DND-41 (cell line): Measurements from ENCODE around the gene PARP1.

Experiments used
- ATAC-seq: fragments of 200-7000 bp; cut with Tn5 transposase; 3 replicates; pipeline ENCODE4 v1.9.1; 2021; ENCODE audit warnings: low read depth; ENCODE audit not compliant: insufficient read depth
- DNase-seq: peaks from one replicate; pipeline ENCODE4 v3.0.0-alpha.2; 2020
- H2AFZ ChIP-seq: 2 replicates; pipeline ENCODE4 v1.6.0; 2012; ENCODE audit warnings: low read depth, low read length
- H3K27ac ChIP-seq: 2 replicates; pipeline ENCODE4 v1.5.1; 2012; ENCODE audit warnings: low read length, inconsistent platforms
- H3K27me3 ChIP-seq: fragments of 200-600 bp; sonication (generic); 2 replicates; pipeline ENCODE4 v1.6.0; 2012; ENCODE audit warnings: low read length, mild to moderate bottlenecking, inconsistent platforms; ENCODE audit not compliant: insufficient read depth, poor library complexity
- H3K36me3 ChIP-seq: 2 replicates; pipeline ENCODE4 v1.5.1; 2012; ENCODE audit warnings: low read length, inconsistent platforms; ENCODE audit not compliant: insufficient read depth
- H3K4me1 ChIP-seq: 2 replicates; pipeline ENCODE4 v1.5.1; 2012; ENCODE audit warnings: mild to moderate bottlenecking, low read length; ENCODE audit not compliant: insufficient read depth
- H3K4me2 ChIP-seq: 2 replicates; pipeline ENCODE4 v1.6.0; 2012; ENCODE audit warnings: mild to moderate bottlenecking, moderate library complexity, low read length, inconsistent platforms; ENCODE audit not compliant: insufficient read depth
- H3K4me3 ChIP-seq, 2 experiments: fragments of 200-600 bp in 1 of 2; shearing (Covaris generic) in 1 of 2; 2 replicates each; pipeline ENCODE4 v1.5.1; 2012 to 2016; ENCODE audit warnings: inconsistent platforms in 2 of 2, low read length in 2 of 2, mild to moderate bottlenecking in 2 of 2, low read depth in 1 of 2, moderate library complexity in 1 of 2
- H3K79me2 ChIP-seq: 2 replicates; pipeline ENCODE4 v1.6.0; 2012; ENCODE audit warnings: low read length, inconsistent platforms; ENCODE audit not compliant: insufficient read depth
- H3K9ac ChIP-seq: 2 replicates; pipeline ENCODE4 v1.6.0; 2012; ENCODE audit warnings: low read depth, mild to moderate bottlenecking, inconsistent platforms, low read length, moderate library complexity
- H3K9me3 ChIP-seq: 2 replicates; pipeline ENCODE4 v1.5.1; 2012; ENCODE audit warnings: low read length, moderate library complexity, mild to moderate bottlenecking, inconsistent platforms; ENCODE audit not compliant: insufficient read depth, severe bottlenecking
- H4K20me1 ChIP-seq: 2 replicates; pipeline ENCODE4 v1.6.0; 2012; ENCODE audit warnings: low read length; ENCODE audit not compliant: insufficient read depth
- CTCF ChIP-seq: IDR thresholded peaks from 2 replicates; pipeline ENCODE4 v1.5.1; 2012; ENCODE audit warnings: borderline replicate concordance, low read length, moderate library complexity, mild to moderate bottlenecking; ENCODE audit not compliant: poor library complexity, severe bottlenecking; ENCODE audit errors: extremely low read depth
- EZH2 ChIP-seq: IDR thresholded peaks from 3 replicates; pipeline ENCODE4 v1.6.1; 2012; ENCODE audit warnings: borderline replicate concordance, low read depth, mild to moderate bottlenecking, moderate library complexity, low read length, inconsistent platforms; ENCODE audit not compliant: severe bottlenecking

The PARP1 gene

GRCh38 chr1:226404063-226404903 lies 3.6 kb downstream of the PARP1 start:
- Histone ChIP-seq H3K27me3 (no peaks in the 10 kb centered on the region), H3K79me2 (peaks cover 75% of the 10 kb centered on the region), H4K20me1 (peaks cover 55% of the 10 kb centered on the region), H3K27ac (no peak overlapping the region), H3K9me3 (no peaks in the 10 kb centered on the region), H3K4me1 (peaks cover 37% of the 10 kb centered on the region), H3K36me3 (peaks cover 50% of the 10 kb centered on the region), H3K4me3 (peak overlapping the region in 1 of 2 experiments; percentile 3; a peak in 1 of 4 replicates), H2AFZ (no peak overlapping the region), H3K9ac (peak overlapping the region; percentile 31; the same call in 1 of the 2 replicates), H3K4me2 (peak overlapping the region; percentile 96; the same call in 1 of the 2 replicates)
- ATAC-seq = no peak
- TF ChIP-seq EZH2 (no peak), CTCF (no peak)
- no peak for DNase-seq

- peaks cover 56% of the 10 kb centered on the region for H4K20me1 ChIP-seq
- H3K9me3 ChIP-seq = no peaks in the 10 kb centered on the region
- H3K79me2 ChIP-seq = peaks cover 78% of the 10 kb centered on the region
- no peaks in the 10 kb centered on the region for H3K27me3 ChIP-seq
- H3K36me3 ChIP-seq = peaks cover 56% of the 10 kb centered on the region
- H3K27ac ChIP-seq = no peak overlapping the region
- no peak for ATAC-seq
- H3K4me1 ChIP-seq = peaks cover 35% of the 10 kb centered on the region
- no peak for DNase-seq
- peak overlapping the region; percentile 96; the same call in 1 of the 2 replicates for H3K4me2 ChIP-seq
- no peak overlapping the region for H3K9ac ChIP-seq
- no peak overlapping the region for H2AFZ ChIP-seq
- no peak for TF ChIP-seq EZH2
- TF ChIP-seq CTCF = peak; percentile 39
- no peak overlapping the region for H3K4me3 ChIP-seq
These were observed 4.5 kb downstream of the PARP1 start for GRCh38 chr1:226403201-226404034.

GRCh38 chr1:226402739-226403165 lies 5.1 kb downstream of the PARP1 start:
- no peak for TF ChIP-seq EZH2
- TF ChIP-seq CTCF = no peak
- no peaks in the 10 kb centered on the region for H3K27me3 ChIP-seq
- peaks cover 31% of the 10 kb centered on the region for H3K4me1 ChIP-seq
- peaks cover 61% of the 10 kb centered on the region for H3K36me3 ChIP-seq
- peaks cover 56% of the 10 kb centered on the region for H4K20me1 ChIP-seq
- H2AFZ ChIP-seq = no peak overlapping the region
- H3K4me3 ChIP-seq = no peak overlapping the region
- H3K79me2 ChIP-seq = peaks cover 81% of the 10 kb centered on the region
- no peak for DNase-seq
- no peak overlapping the region for H3K9ac ChIP-seq
- no peak for ATAC-seq
- no peaks in the 10 kb centered on the region for H3K9me3 ChIP-seq
- H3K4me2 ChIP-seq = no peak overlapping the region; the same call in 1 of the 2 replicates
- no peak overlapping the region; the same call in 1 of the 2 replicates for H3K27ac ChIP-seq
